H1 (cell line): ENCODE measurements around the gene TCF4. TPM values are rescaled to one million over a fixed set of nuclear protein-coding genes. Genes with fewer than 3 reads are reported as not detected.

Source experiments
- CBX8 ChIP-seq: fragments of 300-800, 300-1000 bp; sonication (generic); IDR thresholded peaks from 2 replicates; pipeline ENCODE4 v1.7.1; 2016; ENCODE audit warnings: low read depth, low read length, borderline replicate concordance
- CEBPB ChIP-seq: IDR thresholded peaks from 2 replicates; pipeline ENCODE4 v1.6.1; 2012; ENCODE audit warnings: low read depth, low read length
- CTBP2 ChIP-seq: IDR thresholded peaks from 2 replicates; pipeline ENCODE4 v1.7.0; 2011; ENCODE audit warnings: borderline replicate concordance, mild to moderate bottlenecking, moderate library complexity, mixed read lengths, low read length; ENCODE audit not compliant: insufficient read depth, insufficient read length
- KDM4A ChIP-seq: IDR thresholded peaks from one replicate; pipeline ENCODE4 v1.7.1; 2012; ENCODE audit warnings: low read depth, mild to moderate bottlenecking, moderate library complexity, low read length, inconsistent platforms; ENCODE audit not compliant: severe bottlenecking
- RNF2 ChIP-seq: fragments of 200-900, 300-1000 bp; sonication (generic); IDR thresholded peaks from 2 replicates; pipeline ENCODE4 v1.7.1; 2016; ENCODE audit warnings: borderline replicate concordance, low read depth, mild to moderate bottlenecking, antibody characterized with exemption, low read length; ENCODE audit not compliant: poor library complexity, severe bottlenecking; ENCODE audit errors: missing control alignments
- polyA plus RNA-seq, 7 experiments: library from polyadenylated mRNA; depleted of rRNA in 3 of 7; stranded (reverse) in 5 of 7; unstranded in 2 of 7; fragments of >200 nt in 5 of 7; fragments of 200-250 nt in 2 of 7; gene quantifications; 1 replicate in 5 of 7; 2 replicates in 1 of 7; 4 replicates in 1 of 7; pipeline versions ENCODE4 v1.2.1 to v1.2.3, GENCODE V29; 2011 to 2013; ENCODE audit warnings: missing spikeins in 2 of 7, mixed read lengths in 2 of 7
- total RNA-seq: library from RNA; stranded (reverse); fragmentation: NEBNext Ultra II Directional; extraction: Animal tissue kit (Norgen Biotek cat#: 25700); gene quantifications from 2 replicates; pipeline ENCODE4 v1.2.1, GENCODE V29; 2021

TCF4 gene
- total and polyA plus RNA-seq, 2 of the 8 experiments (the other 6 are each of a cell fraction or from before 2014, with no cell fraction given) = 59.3 to 118 TPM

GRCh38 chr18:55509631-55510324 is 78.2 kb downstream of the TCF4 start (continued):
- TF ChIP-seq CTBP2 (no peak), RNF2 (no peak), KDM4A (no peak), CBX8 (no peak), CEBPB (no peak)
